Progenitor cell of endocrine pancreas (in vitro differentiated cells): ENCODE data around the gene CPLANE2. TPM values are rescaled to one million over a fixed set of nuclear protein-coding genes. Genes with fewer than 3 reads are reported as not detected.

Experiments
- DNase-seq: peaks from one replicate; pipeline ENCODE4 v3.0.0; 2021; ENCODE audit warnings: low spot score; ENCODE audit not compliant: unreplicated experiment
- H3K27ac Mint-ChIP-seq: 2 replicates; pipeline ENCODE4 v1.8.0; 2021; ENCODE audit warnings: mild to moderate bottlenecking, moderate library complexity, mixed read lengths
- H3K27me3 Mint-ChIP-seq: 2 replicates; pipeline ENCODE4 v1.8.0; 2021; ENCODE audit warnings: mixed read lengths
- H3K36me3 Mint-ChIP-seq: 2 replicates; pipeline ENCODE4 v1.8.0; 2022; ENCODE audit warnings: mixed read lengths; ENCODE audit not compliant: insufficient read depth
- H3K4me1 Mint-ChIP-seq: 2 replicates; pipeline ENCODE4 v1.8.0; 2021; ENCODE audit warnings: low read depth, mixed read lengths
- H3K4me3 Mint-ChIP-seq: 2 replicates; pipeline ENCODE4 v1.8.0; 2021; ENCODE audit warnings: low read depth, mild to moderate bottlenecking, moderate library complexity, mixed read lengths
- H3K9me3 Mint-ChIP-seq: 2 replicates; pipeline ENCODE4 v1.8.0; 2021; ENCODE audit warnings: low read depth, mixed read lengths
- CTCF ChIP-seq: fragments of 200-600 bp; sonication (generic); IDR thresholded peaks from one replicate; pipeline ENCODE4 v1.5.0; 2021; ENCODE audit warnings: antibody characterized with exemption, mild to moderate bottlenecking; ENCODE audit not compliant: unreplicated experiment
- total RNA-seq: library from RNA; stranded (reverse); gene quantifications from 2 replicates; pipeline ENCODE4 v1.2.1, GENCODE V29; 2021

CPLANE2 gene
- total RNA-seq, 1 donor from 2014 or later = 16.5 TPM

GRCh38 chr1:16253332-16253922, 16.4 kb upstream of the CPLANE2 start:
- Mint-ChIP-seq H3K4me1 (peaks cover 27% of the 10 kb centered on the region), H3K4me3 (no peak overlapping the region), H3K27ac (peak overlapping the region; percentile 64), H3K9me3 (no peaks in the 10 kb centered on the region), H3K36me3 (peaks cover 19% of the 10 kb centered on the region), H3K27me3 (no peaks in the 10 kb centered on the region)
- TF ChIP-seq CTCF = no peak
- DNase-seq = no peak

- no peak for TF ChIP-seq CTCF
- Mint-ChIP-seq H3K4me3 (no peak overlapping the region), H3K9me3 (no peaks in the 10 kb centered on the region), H3K36me3 (peaks cover 19% of the 10 kb centered on the region), H3K27me3 (no peaks in the 10 kb centered on the region), H3K27ac (peak overlapping the region; percentile 64), H3K4me1 (peaks cover 27% of the 10 kb centered on the region)
- no peak for DNase-seq
Observed at GRCh38 chr1:16252912-16253311, 15.9 kb upstream of the CPLANE2 start.

GRCh38 chr1:16251381-16251780, 14.4 kb upstream of the CPLANE2 start:
- H3K27me3 Mint-ChIP-seq = no peaks in the 10 kb centered on the region
- H3K4me3 Mint-ChIP-seq = no peak overlapping the region
- peak overlapping the region; percentile 36 for H3K27ac Mint-ChIP-seq
- peaks cover 22% of the 10 kb centered on the region for H3K36me3 Mint-ChIP-seq
- H3K4me1 Mint-ChIP-seq = peaks cover 29% of the 10 kb centered on the region
- no peak for DNase-seq
- no peaks in the 10 kb centered on the region for H3K9me3 Mint-ChIP-seq
- TF ChIP-seq CTCF = no peak

- no peak for TF ChIP-seq CTCF
- no peaks in the 10 kb centered on the region for H3K27me3 Mint-ChIP-seq
- DNase-seq = no peak
- H3K36me3 Mint-ChIP-seq = peaks cover 23% of the 10 kb centered on the region
- H3K4me1 Mint-ChIP-seq = peaks cover 27% of the 10 kb centered on the region
- H3K27ac Mint-ChIP-seq = no peak overlapping the region
- no peak overlapping the region for H3K4me3 Mint-ChIP-seq
- no peaks in the 10 kb centered on the region for H3K9me3 Mint-ChIP-seq
Observed at GRCh38 chr1:16250524-16251251, 13.7 kb upstream of the CPLANE2 start.

- H3K27me3 Mint-ChIP-seq = no peaks in the 10 kb centered on the region
- no peak overlapping the region for H3K4me3 Mint-ChIP-seq
- peak overlapping the region; percentile 56 for H3K27ac Mint-ChIP-seq
- DNase-seq = no peak
- H3K36me3 Mint-ChIP-seq = peaks cover 20% of the 10 kb centered on the region
- no peaks in the 10 kb centered on the region for H3K9me3 Mint-ChIP-seq
- H3K4me1 Mint-ChIP-seq = peaks cover 27% of the 10 kb centered on the region
- TF ChIP-seq CTCF = no peak
Observed at GRCh38 chr1:16249596-16250241, 12.7 kb upstream of the CPLANE2 start.
